Measurements from ENCODE around the gene PGF. TPM values are rescaled to one million over a fixed set of nuclear protein-coding genes. Genes with fewer than 3 reads are reported as not detected.

The PGF gene
- total and polyA plus RNA-seq, 2 of the 13 experiments (the other 11 are each of a cell fraction or from before 2014, with no cell fraction given) = 10.7 to 27.5 TPM

DNA sequence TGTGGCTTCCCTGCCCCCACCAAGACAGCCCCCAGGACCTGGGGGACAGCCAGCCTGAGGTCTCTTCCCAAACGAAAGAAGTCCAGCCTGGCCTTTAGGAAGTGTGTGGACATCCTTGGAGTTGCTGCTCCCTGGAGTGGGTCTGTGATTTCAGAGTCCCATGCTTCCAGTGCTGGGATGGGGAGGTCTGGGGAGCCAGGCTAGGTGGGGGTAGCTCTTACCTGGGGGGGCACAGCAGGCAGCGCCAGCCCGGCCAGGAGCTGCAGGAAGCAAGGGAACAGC is 509 bp downstream of the PGF start (continued):
- TF ChIP-seq ZNF564 (CRISPR knock-in tag; IDR thresholded peaks at IDR 0.05) (peak; percentile 20; the same call in 1 of the 2 replicates), SP140L (CRISPR knock-in tag; IDR thresholded peaks at IDR 0.05; ENCODE audit: borderline replicate concordance) (no peak), CBX5 (CRISPR knock-in tag; IDR thresholded peaks at IDR 0.05; ENCODE audit: borderline replicate concordance) (no peak), NCOA5 (CRISPR knock-in tag; IDR thresholded peaks at IDR 0.05) (no peak), ZFP37 (CRISPR knock-in tag; IDR thresholded peaks at IDR 0.05; ENCODE audit: borderline replicate concordance) (0 out of 2 replicates have a peak, but pooled peaks have one; percentile 4), POLR2G (IDR thresholded peaks at IDR 0.05; ENCODE audit: low read depth, low read length) (no peak), ZSCAN22 (CRISPR knock-in tag; IDR thresholded peaks at IDR 0.05) (no peak), GATAD2A (CRISPR knock-in tag; IDR thresholded peaks at IDR 0.05) (no peak)
- TF ChIP-seq, protein P1, sequence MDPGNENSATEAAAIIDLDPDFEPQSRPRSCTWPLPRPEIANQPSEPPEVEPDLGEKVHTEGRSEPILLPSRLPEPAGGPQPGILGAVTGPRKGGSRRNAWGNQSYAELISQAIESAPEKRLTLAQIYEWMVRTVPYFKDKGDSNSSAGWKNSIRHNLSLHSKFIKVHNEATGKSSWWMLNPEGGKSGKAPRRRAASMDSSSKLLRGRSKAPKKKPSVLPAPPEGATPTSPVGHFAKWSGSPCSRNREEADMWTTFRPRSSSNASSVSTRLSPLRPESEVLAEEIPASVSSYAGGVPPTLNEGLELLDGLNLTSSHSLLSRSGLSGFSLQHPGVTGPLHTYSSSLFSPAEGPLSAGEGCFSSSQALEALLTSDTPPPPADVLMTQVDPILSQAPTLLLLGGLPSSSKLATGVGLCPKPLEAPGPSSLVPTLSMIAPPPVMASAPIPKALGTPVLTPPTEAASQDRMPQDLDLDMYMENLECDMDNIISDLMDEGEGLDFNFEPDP (CRISPR knock-in tag; conservative IDR thresholded peaks at IDR 0.05) = no peak
- TF ChIP-seq, protein P2, sequence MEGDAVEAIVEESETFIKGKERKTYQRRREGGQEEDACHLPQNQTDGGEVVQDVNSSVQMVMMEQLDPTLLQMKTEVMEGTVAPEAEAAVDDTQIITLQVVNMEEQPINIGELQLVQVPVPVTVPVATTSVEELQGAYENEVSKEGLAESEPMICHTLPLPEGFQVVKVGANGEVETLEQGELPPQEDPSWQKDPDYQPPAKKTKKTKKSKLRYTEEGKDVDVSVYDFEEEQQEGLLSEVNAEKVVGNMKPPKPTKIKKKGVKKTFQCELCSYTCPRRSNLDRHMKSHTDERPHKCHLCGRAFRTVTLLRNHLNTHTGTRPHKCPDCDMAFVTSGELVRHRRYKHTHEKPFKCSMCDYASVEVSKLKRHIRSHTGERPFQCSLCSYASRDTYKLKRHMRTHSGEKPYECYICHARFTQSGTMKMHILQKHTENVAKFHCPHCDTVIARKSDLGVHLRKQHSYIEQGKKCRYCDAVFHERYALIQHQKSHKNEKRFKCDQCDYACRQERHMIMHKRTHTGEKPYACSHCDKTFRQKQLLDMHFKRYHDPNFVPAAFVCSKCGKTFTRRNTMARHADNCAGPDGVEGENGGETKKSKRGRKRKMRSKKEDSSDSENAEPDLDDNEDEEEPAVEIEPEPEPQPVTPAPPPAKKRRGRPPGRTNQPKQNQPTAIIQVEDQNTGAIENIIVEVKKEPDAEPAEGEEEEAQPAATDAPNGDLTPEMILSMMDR (CRISPR knock-in tag; IDR thresholded peaks at IDR 0.05) = no peak
- TF ChIP-seq, protein P3, sequence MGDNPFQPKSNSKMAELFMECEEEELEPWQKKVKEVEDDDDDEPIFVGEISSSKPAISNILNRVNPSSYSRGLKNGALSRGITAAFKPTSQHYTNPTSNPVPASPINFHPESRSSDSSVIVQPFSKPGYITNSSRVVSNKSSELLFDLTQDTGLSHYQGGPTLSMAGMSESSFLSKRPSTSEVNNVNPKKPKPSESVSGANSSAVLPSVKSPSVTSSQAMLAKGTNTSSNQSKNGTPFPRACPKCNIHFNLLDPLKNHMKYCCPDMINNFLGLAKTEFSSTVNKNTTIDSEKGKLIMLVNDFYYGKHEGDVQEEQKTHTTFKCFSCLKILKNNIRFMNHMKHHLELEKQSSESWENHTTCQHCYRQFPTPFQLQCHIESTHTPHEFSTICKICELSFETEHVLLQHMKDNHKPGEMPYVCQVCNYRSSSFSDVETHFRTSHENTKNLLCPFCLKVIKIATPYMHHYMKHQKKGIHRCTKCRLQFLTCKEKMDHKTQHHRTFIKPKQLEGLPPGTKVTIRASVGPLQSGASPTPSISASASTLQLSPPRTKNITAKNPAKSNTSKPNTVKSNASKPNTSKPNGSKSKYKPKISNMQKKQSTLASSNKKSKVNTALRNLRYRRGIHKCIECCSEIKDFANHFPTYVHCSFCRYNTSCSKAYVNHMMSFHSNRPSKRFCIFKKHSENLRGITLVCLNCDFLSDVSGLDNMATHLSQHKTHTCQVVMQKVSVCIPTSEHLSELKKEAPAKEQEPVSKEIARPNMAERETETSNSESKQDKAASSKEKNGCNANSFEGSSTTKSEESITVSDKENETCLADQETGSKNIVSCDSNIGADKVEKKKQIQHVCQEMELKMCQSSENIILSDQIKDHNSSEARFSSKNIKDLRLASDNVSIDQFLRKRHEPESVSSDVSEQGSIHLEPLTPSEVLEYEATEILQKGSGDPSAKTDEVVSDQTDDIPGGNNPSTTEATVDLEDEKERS (CRISPR knock-in tag; IDR thresholded peaks at IDR 0.05) = no peak
- TF ChIP-seq, protein P4, sequence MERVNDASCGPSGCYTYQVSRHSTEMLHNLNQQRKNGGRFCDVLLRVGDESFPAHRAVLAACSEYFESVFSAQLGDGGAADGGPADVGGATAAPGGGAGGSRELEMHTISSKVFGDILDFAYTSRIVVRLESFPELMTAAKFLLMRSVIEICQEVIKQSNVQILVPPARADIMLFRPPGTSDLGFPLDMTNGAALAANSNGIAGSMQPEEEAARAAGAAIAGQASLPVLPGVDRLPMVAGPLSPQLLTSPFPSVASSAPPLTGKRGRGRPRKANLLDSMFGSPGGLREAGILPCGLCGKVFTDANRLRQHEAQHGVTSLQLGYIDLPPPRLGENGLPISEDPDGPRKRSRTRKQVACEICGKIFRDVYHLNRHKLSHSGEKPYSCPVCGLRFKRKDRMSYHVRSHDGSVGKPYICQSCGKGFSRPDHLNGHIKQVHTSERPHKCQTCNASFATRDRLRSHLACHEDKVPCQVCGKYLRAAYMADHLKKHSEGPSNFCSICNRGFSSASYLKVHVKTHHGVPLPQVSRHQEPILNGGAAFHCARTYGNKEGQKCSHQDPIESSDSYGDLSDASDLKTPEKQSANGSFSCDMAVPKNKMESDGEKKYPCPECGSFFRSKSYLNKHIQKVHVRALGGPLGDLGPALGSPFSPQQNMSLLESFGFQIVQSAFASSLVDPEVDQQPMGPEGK (CRISPR knock-in tag; IDR thresholded peaks at IDR 0.05) = 0 out of 2 replicates have a peak, but pooled peaks have one; percentile 29
- TF ChIP-seq, protein P5, sequence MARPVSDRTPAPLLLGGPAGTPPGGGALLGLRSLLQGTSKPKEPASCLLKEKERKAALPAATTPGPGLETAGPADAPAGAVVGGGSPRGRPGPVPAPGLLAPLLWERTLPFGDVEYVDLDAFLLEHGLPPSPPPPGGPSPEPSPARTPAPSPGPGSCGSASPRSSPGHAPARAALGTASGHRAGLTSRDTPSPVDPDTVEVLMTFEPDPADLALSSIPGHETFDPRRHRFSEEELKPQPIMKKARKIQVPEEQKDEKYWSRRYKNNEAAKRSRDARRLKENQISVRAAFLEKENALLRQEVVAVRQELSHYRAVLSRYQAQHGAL (CRISPR knock-in tag; IDR thresholded peaks at IDR 0.05; ENCODE audit: not compliant biosample characterization) = no peak
